Psoas muscle (tissue), 8 donors: ENCODE measurements around the gene ELL. TPM values are rescaled to one million over a fixed set of nuclear protein-coding genes. Genes with fewer than 3 reads are reported as not detected.
A peak's percentile ranks its signal among the peaks of the same experiment; 100 is the strongest.

Experiments used
- ATAC-seq, 4 donors: fragments of 200-7000 bp; cut with Tn5 transposase; one replicate each; pipeline ENCODE4 v1.9.1; 2020; ENCODE audit warnings: moderate library complexity in 3 of 4, mild to moderate bottlenecking in 2 of 4
- DNase-seq, 2 donors: peaks; one replicate each; pipeline ENCODE4 v3.0.0-alpha.2; 2020
- H3K27ac ChIP-seq: fragments of 200-600 bp; one replicate; pipeline ENCODE4 v1.8.0; 2022
- H3K27me3 ChIP-seq, 3 donors: fragments of 200-600 bp in 1 of 3; one replicate each; pipeline versions ENCODE4 v1.6.1 to v1.8.0; 2013 to 2022; ENCODE audit warnings: low read length in 2 of 3, mild to moderate bottlenecking in 2 of 3, moderate library complexity in 1 of 3; ENCODE audit not compliant: insufficient read depth in 3 of 3
- H3K36me3 ChIP-seq, 2 donors: fragments of 200-600 bp in 1 of 2; one replicate each; pipeline versions ENCODE4 v1.6.1 to v1.8.0; 2013 to 2022; ENCODE audit warnings: low read depth in 1 of 2, mild to moderate bottlenecking in 1 of 2, moderate library complexity in 1 of 2; ENCODE audit not compliant: insufficient read depth in 1 of 2
- H3K4me1 ChIP-seq: fragments of 200-600 bp; one replicate; pipeline ENCODE4 v1.8.0; 2022
- H3K4me3 ChIP-seq: fragments of 200-600 bp; one replicate; pipeline ENCODE4 v1.8.0; 2022; ENCODE audit warnings: mild to moderate bottlenecking
- H3K9me3 ChIP-seq: fragments of 200-600 bp; one replicate; pipeline ENCODE4 v1.8.0; 2022
- WGBS, 3 donors: extraction: QIAGEN DNeasy Blood & Tissue Kit; methylation state at CpG; one replicate each; pipeline versions ENCODE4 v1.1.6 to v1.1.7; 2013; 5-methylcytosine and 5-hydroxymethylcytosine counted together
- intact Hi-C, 2 donors: fragments of 100-400 bp; cut with DNase I; formaldehyde crosslinking; loops; one replicate each; pipeline versions ENCODE4 v1.11.0 to v1.14.2; 2022
- polyA plus RNA-seq, 3 donors: library from polyadenylated mRNA; stranded (reverse); fragments of 200-250 nt; gene quantifications; one replicate each; pipeline ENCODE4 v1.2.3, GENCODE V29; 2013
- total RNA-seq, 4 donors: library from RNA; stranded (reverse); fragmentation: NEBNext Ultra II Directional in 2 of 4; extraction: Animal tissue kit (Norgen Biotek cat#: 25700) in 2 of 4; gene quantifications; one replicate each; pipeline versions ENCODE4 v1.2.1 to v1.2.4, GENCODE V29; 2021 to 2023
- TF ChIP-seq, protein P1 (sequence below): fragments of 200-600 bp; IDR thresholded peaks from one replicate; pipeline ENCODE4 v1.8.0; 2022; ENCODE audit warnings: antibody characterized with exemption
- donor health status: healthy with polysubstance abuse.
- donor health status: DM: no; HTN: no; CAD: no; lungs with moderate emphysema.
- donor health status: Bipolar disorder and iron deficiency.
- donor health status: healthy.
- donor health status: DM: yes; HTN: yes; CAD: no.
- donor health status: DM: no; HTN: no; CAD: no.
- donor health status: DM: no; HTN: no; CAD: no.
- donor health status: DM: yes; HTN: yes; CAD: no.

The ELL gene
- total and polyA plus RNA-seq, 7 donors, result 7.5 to 40.2 (median 17.5) TPM

DNA sequence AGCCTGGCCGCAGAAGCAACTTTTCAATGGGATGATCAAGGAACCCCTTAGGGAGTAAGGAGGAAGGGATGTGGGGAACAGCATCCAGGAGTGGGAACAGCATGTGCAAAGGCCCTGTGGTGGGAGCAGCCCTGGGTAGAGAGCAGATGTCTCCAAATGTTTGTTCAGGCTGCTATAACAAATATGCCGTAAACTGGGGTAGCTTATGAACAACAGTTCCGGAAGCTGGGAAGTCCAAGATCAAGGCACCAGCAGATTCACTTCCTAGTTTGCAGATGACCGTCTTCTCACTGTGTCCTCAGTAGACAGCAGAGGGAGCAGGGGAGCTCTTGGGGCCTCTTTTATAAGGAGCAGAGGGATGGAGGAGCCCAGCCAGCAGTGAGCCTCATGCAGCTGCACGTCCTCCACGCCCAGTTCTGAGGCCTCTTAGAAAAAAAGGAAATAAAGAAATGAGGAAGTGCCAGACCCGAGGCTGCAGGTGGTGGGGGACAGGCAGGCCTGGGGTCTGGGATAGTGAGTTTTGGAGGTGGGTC, 120.2 kb downstream of the ELL start:
- DNase-seq, result peak; percentile 57 to 84
- TF ChIP-seq, protein P1, sequence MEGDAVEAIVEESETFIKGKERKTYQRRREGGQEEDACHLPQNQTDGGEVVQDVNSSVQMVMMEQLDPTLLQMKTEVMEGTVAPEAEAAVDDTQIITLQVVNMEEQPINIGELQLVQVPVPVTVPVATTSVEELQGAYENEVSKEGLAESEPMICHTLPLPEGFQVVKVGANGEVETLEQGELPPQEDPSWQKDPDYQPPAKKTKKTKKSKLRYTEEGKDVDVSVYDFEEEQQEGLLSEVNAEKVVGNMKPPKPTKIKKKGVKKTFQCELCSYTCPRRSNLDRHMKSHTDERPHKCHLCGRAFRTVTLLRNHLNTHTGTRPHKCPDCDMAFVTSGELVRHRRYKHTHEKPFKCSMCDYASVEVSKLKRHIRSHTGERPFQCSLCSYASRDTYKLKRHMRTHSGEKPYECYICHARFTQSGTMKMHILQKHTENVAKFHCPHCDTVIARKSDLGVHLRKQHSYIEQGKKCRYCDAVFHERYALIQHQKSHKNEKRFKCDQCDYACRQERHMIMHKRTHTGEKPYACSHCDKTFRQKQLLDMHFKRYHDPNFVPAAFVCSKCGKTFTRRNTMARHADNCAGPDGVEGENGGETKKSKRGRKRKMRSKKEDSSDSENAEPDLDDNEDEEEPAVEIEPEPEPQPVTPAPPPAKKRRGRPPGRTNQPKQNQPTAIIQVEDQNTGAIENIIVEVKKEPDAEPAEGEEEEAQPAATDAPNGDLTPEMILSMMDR, result peak; percentile 14
- H3K4me1 ChIP-seq, result peaks cover 2% of the 10 kb centered on the region
- H3K9me3 ChIP-seq, result no peaks in the 10 kb centered on the region
- no peak overlapping the region for H3K27ac ChIP-seq
- no peaks in the 10 kb centered on the region for H3K36me3 ChIP-seq
- H3K27me3 ChIP-seq, result peaks cover 0 to 2% (median 0%) of the 10 kb centered on the region in 3 donors
- peak; percentile 58 to 65 (median 60) for ATAC-seq
- 53 to 65% (median 62%) methylated on average over 7 of the region's 7 CpGs for WGBS, 3 donors
- intact Hi-C loops, result loop anchor here in 1 of 2 donors (5.0 kb wide), 1 partner anchor 44 kb away; no protein-coding TSS in a partner anchor
- H3K4me3 ChIP-seq, result no peak overlapping the region

DNA sequence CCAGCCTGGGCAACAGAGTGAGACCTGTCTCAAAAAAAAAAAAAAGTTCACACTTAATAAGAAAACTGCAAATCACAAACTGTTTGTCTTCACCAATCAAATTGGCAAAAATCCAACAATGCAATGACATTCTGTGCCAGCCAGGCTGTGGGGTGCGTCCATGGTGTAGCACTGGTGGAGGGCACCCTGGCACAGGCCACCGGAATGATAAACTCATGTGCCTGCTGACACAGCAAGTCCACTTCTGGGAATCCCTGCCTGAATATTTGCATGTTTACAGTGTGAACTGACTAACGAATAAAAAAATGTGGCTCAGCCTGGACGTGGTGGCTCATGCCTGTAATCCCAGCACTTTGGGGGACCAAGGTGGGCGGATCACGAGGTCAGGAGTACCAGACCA, 122.9 kb downstream of the ELL start:
- Histone ChIP-seq H3K27me3 (peaks cover 0 to 2% (median 0%) of the 10 kb centered on the region in 3 donors), H3K4me1 (peaks cover 8% of the 10 kb centered on the region), H3K27ac (no peak overlapping the region), H3K36me3 (no peaks in the 10 kb centered on the region), H3K9me3 (no peaks in the 10 kb centered on the region), H3K4me3 (no peak overlapping the region)
- 31 to 36% (median 33%) methylated on average over 6 of the region's 6 CpGs for WGBS, 3 donors
- TF ChIP-seq, protein P1, result no peak
- DNase-seq (no peak), ATAC-seq (no peak)
- intact Hi-C loops, result no loop called here

DNA sequence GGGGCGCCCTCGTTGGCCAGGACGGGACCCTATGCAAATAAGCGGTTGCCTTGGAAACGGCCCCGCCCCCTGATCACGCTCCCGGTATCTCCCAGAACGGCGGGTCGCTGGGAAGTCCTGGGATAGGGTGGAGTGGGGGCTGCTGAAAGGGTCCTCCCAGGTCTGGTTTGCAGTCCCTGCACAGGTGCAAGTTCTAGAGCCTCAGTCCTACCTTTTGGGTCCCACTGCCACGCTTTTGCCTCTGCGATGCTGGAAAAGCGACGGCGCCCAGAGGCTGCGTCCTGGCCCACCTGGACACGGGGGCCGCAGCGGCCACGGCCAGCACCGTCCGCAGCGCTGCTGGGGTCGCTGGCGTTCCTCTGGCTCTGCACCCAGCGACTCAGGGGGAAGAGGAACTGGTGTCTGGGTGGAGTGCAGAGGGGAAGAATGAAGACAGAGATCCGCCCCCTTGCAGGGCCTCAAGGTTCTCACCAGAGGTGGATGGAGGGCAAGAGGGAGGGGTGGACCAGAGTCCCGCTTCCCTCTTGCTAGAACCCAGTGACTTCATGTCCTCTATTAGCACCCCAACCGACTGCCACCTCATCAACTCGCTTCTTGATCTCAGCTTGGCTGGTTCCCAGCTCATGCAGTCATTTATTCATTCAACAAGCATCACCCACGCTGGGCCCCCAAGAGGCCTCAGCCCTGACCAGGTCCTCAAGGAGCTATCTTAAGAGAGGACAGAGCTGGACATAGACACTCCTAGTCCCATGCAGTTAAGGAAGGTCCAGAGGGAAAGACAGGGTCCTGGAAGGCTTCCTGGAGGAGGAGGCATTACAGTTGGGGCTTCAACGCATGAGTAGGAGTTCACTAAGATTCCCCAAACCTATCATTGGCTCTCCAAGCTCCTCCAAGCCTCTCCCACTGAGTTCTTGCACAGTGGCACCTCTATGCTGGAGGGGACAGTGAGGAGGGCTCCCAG, 124.3 kb downstream of the ELL start, which contains the start of gene LRRC25:
Gene LRRC25 (minus strand): TSS at position 381 of the 961 bp plus-strand sequence. CDS start 659 bp downstream, outside the sequence.
- Histone ChIP-seq H3K4me3 (peak within 1 kb of the TSS; percentile 45), H3K9me3 (no peaks in the 10 kb centered on the region), H3K36me3 (no peaks in the 10 kb centered on the region), H3K27ac (no peak within 1 kb of the TSS), H3K27me3 (peaks cover 0 to 2% (median 0%) of the 10 kb centered on the region in 3 donors), H3K4me1 (peaks cover 8% of the 10 kb centered on the region)
- WGBS, 3 donors, result 48 to 59% (median 55%) methylated on average over 31 to 33 of the region's 33 CpGs
- TF ChIP-seq, protein P1, result no peak
- ATAC-seq, result peak in 3 of 4 donors; percentile 22 to 38 (median 35)
- intact Hi-C loops, result no loop called here
- peak in 1 of 2 donors; percentile 69 for DNase-seq

DNA sequence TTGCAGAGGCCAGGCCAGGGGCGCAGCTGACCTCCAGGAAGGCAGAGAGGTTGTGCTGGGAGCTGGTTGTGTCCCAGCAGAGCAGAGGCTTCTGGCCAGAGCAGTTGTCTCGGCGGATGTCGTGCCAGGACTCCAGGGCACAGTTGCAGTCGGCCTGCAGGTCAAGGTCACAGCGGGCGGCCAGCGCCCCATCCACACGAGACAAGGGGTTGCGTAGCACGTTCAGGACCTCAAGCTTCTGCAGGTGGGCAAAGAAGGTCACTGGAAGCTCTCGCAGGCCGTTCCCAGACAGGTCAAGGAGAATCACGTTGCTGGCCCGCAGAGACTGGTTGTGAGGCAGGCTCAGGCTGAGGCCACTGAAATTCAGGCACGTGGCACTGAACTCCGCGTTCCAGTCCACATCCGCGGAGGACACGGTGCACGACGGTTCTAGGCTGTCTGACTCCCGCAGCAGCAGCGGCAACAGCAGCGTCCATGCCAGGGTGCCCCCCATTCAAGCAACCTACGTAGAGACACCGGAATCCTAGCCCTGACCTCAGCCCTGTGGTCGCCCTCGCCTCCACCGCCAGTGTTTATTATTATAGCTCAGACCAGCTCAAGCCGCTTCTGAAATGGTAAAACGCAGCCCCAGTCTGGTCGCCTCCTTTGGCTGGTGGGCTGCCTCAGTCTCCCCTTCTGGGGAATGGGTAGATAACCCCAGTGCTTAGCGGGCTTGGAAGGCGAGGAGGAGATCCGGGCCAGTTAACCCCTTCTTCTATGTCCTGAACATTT, 125.2 kb downstream of the ELL start:
- no peak overlapping the region for H3K27ac ChIP-seq
- ATAC-seq, result peak; percentile 68 to 78 (median 75)
- TF ChIP-seq, protein P1, result no peak
- peak in 1 of 2 donors; percentile 76 for DNase-seq
- H3K36me3 ChIP-seq, result no peaks in the 10 kb centered on the region
- 26 to 35% (median 29%) methylated on average over 36 to 37 of the region's 37 CpGs for WGBS, 3 donors
- intact Hi-C loops, result no loop called here
- H3K4me1 ChIP-seq, result peaks cover 8% of the 10 kb centered on the region
- peaks cover 0 to 2% (median 0%) of the 10 kb centered on the region in 3 donors for H3K27me3 ChIP-seq
- H3K4me3 ChIP-seq, result peak overlapping the region; percentile 45
- no peaks in the 10 kb centered on the region for H3K9me3 ChIP-seq
